ENCODE data around the gene AOAH.

AOAH gene

DNA sequence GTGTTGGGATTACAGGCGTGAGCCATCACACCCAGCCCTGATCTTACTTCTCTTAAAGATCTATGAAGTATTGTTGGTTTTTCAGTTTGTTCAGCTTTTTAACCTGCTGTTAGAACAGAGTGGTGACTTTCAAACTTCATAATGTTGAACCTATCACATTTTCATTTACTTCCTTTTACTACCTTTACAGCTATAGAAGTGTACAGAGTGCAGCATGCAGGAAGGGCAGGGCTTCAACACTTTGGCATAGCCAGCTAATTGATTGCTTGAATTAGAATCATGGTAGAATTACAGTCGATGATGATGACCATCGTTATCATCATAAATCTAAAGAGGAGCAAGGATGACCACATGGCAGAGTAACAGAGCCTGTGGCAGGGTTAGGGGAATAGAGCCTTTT, 55.5 kb downstream of the AOAH start:
- Histone ChIP-seq H3K9me2 (replicated peaks; ENCODE audit: control insufficient read depth, low read length) (no peaks in the 10 kb centered on the region), H3K79me2 (ENCODE audit: control insufficient read depth, low read length) (no peaks in the 10 kb centered on the region)

DNA sequence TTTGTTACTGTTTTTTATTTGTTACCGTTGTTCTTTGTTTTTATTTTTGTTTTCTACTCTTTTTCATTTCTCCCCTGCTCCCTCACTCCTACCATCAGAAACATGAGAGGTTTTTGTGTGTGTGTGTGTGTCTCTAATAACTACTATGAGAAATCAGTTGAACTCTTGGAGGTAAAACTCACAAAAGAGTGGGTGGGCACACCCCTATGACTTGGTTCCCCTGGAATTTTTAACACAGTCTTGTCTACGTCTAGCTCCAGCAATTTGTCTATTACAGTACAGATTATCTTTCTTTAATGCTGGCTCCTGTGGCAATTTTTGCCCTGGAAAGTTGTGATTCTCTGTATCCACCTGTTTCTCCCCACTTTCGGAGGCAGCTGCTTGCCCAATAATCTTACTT, 56.2 kb downstream of the AOAH start:
- Histone ChIP-seq H3K27me3 (ENCODE audit: control insufficient read depth, low read length) (peaks cover 9% of the 10 kb centered on the region; the same call in 1 of the 2 replicates), H3K9me2 (replicated peaks; ENCODE audit: control insufficient read depth, low read length) (no peaks in the 10 kb centered on the region), H3K4me3 (ENCODE audit: low read length) (no peak overlapping the region), H3K4me1 (ENCODE audit: control insufficient read depth, low read length) (no peaks in the 10 kb centered on the region), H3K9me3 (ENCODE audit: control insufficient read depth, insufficient read depth, low read length) (no peaks in the 10 kb centered on the region), H3F3A (ENCODE audit: control insufficient read depth, insufficient read depth) (no peaks in the 10 kb centered on the region), H3K4me2 (ENCODE audit: low read length) (no peak overlapping the region), H4K20me1 (ENCODE audit: control insufficient read depth, insufficient read depth, low read depth, low read length) (no peaks in the 10 kb centered on the region), H3K27ac (ENCODE audit: low read depth, low read length) (no peak overlapping the region), H3K79me2 (ENCODE audit: control insufficient read depth, low read length) (no peaks in the 10 kb centered on the region), H3K36me3 (ENCODE audit: control insufficient read depth, low read length) (no peaks in the 10 kb centered on the region)
- TF ChIP-seq EZH2phosphoT487 (IDR thresholded peaks at IDR 0.05; ENCODE audit: borderline replicate concordance, low read length) = no peak
- TF ChIP-seq, protein P1, sequence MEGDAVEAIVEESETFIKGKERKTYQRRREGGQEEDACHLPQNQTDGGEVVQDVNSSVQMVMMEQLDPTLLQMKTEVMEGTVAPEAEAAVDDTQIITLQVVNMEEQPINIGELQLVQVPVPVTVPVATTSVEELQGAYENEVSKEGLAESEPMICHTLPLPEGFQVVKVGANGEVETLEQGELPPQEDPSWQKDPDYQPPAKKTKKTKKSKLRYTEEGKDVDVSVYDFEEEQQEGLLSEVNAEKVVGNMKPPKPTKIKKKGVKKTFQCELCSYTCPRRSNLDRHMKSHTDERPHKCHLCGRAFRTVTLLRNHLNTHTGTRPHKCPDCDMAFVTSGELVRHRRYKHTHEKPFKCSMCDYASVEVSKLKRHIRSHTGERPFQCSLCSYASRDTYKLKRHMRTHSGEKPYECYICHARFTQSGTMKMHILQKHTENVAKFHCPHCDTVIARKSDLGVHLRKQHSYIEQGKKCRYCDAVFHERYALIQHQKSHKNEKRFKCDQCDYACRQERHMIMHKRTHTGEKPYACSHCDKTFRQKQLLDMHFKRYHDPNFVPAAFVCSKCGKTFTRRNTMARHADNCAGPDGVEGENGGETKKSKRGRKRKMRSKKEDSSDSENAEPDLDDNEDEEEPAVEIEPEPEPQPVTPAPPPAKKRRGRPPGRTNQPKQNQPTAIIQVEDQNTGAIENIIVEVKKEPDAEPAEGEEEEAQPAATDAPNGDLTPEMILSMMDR (IDR thresholded peaks at IDR 0.05; ENCODE audit: low read depth, low read length, poor library complexity, severe bottlenecking) = no peak

More for the DNA sequence above, 55.5 kb downstream of the AOAH start:
- H3K27ac ChIP-seq (ENCODE audit: low read depth, low read length) = no peak overlapping the region
- TF ChIP-seq, protein P1 (IDR thresholded peaks at IDR 0.05; ENCODE audit: low read depth, low read length, poor library complexity, severe bottlenecking) = no peak
- TF ChIP-seq EZH2phosphoT487 (IDR thresholded peaks at IDR 0.05; ENCODE audit: borderline replicate concordance, low read length) = no peak
- H4K20me1 ChIP-seq (ENCODE audit: control insufficient read depth, insufficient read depth, low read depth, low read length) = no peaks in the 10 kb centered on the region
- no peaks in the 10 kb centered on the region for H3K9me3 ChIP-seq (ENCODE audit: control insufficient read depth, insufficient read depth, low read length)
- H3K4me2 ChIP-seq (ENCODE audit: low read length) = no peak overlapping the region
- H3K36me3 ChIP-seq (ENCODE audit: control insufficient read depth, low read length) = no peaks in the 10 kb centered on the region
- H3K4me1 ChIP-seq (ENCODE audit: control insufficient read depth, low read length) = no peaks in the 10 kb centered on the region
- H3K27me3 ChIP-seq (ENCODE audit: control insufficient read depth, low read length) = peaks cover 6% of the 10 kb centered on the region; the same call in 1 of the 2 replicates
- no peak overlapping the region for H3K4me3 ChIP-seq (ENCODE audit: low read length)
- H3F3A ChIP-seq (ENCODE audit: control insufficient read depth, insufficient read depth) = no peaks in the 10 kb centered on the region

GRCh38 chr7:36667007-36667745, 57.1 kb downstream of the AOAH start:
- Histone ChIP-seq H3K9me3 (ENCODE audit: control insufficient read depth, insufficient read depth, low read length) (no peaks in the 10 kb centered on the region), H4K20me1 (ENCODE audit: control insufficient read depth, insufficient read depth, low read depth, low read length) (no peaks in the 10 kb centered on the region), H3K9me2 (replicated peaks; ENCODE audit: control insufficient read depth, low read length) (no peaks in the 10 kb centered on the region), H3K79me2 (ENCODE audit: control insufficient read depth, low read length) (no peaks in the 10 kb centered on the region), H3K27ac (ENCODE audit: low read depth, low read length) (no peak overlapping the region), H3F3A (ENCODE audit: control insufficient read depth, insufficient read depth) (no peaks in the 10 kb centered on the region), H3K4me2 (ENCODE audit: low read length) (no peak overlapping the region), H3K36me3 (ENCODE audit: control insufficient read depth, low read length) (no peaks in the 10 kb centered on the region), H3K4me3 (ENCODE audit: low read length) (no peak overlapping the region), H3K4me1 (ENCODE audit: control insufficient read depth, low read length) (no peaks in the 10 kb centered on the region), H3K27me3 (ENCODE audit: control insufficient read depth, low read length) (peaks cover 9% of the 10 kb centered on the region; the same call in 1 of the 2 replicates)
- no peak for TF ChIP-seq EZH2phosphoT487 (IDR thresholded peaks at IDR 0.05; ENCODE audit: borderline replicate concordance, low read length)
- TF ChIP-seq, protein P1 (IDR thresholded peaks at IDR 0.05; ENCODE audit: low read depth, low read length, poor library complexity, severe bottlenecking) = no peak

All from DOHH2 (cell line).